GM12878 (cell line): ENCODE results near the gene ZNF688.
"Not testable (repeated sequence)": the region's sequence is repeated elsewhere in the genome, so short reads cannot be mapped to it uniquely, and the experiment has no call there.

Source experiments
- CTCF ChIP-seq, 3 experiments: IDR thresholded peaks in 2 of 3; conservative IDR thresholded peaks in 1 of 3; 2 replicates each; pipeline ENCODE4 v1.5.1; 2011; ENCODE audit warnings: low read depth in 3 of 3, low read length in 3 of 3, mild to moderate bottlenecking in 3 of 3, control low read depth in 2 of 3, moderate library complexity in 2 of 3, inconsistent platforms in 1 of 3, mixed read lengths in 1 of 3; ENCODE audit not compliant: control insufficient read depth in 2 of 3, insufficient read depth in 1 of 3; ENCODE audit errors: extremely low read depth in 1 of 3
- E2F4 ChIP-seq: IDR thresholded peaks from 2 replicates; pipeline ENCODE4 v1.6.1; 2012; ENCODE audit warnings: low read depth, low read length, improper control_type of control experiment
- FOXK2 ChIP-seq: fragments of 450-650 bp; IDR thresholded peaks from 2 replicates; pipeline ENCODE4 v1.6.1; 2017; ENCODE audit warnings: mild to moderate bottlenecking, moderate library complexity
- JUND ChIP-seq: IDR thresholded peaks from 2 replicates; pipeline ENCODE4 v1.6.1; 2012; ENCODE audit warnings: low read depth, mild to moderate bottlenecking, low read length, improper control_type of control experiment, moderate library complexity
- KAT2A ChIP-seq: conservative IDR thresholded peaks from 2 replicates; pipeline ENCODE4 v1.6.1; 2011; ENCODE audit warnings: low read depth, low read length; ENCODE audit not compliant: control insufficient read depth
- MEF2A ChIP-seq: IDR thresholded peaks from 2 replicates; pipeline ENCODE4 v1.6.1; 2011; ENCODE audit warnings: low read depth, mild to moderate bottlenecking, low read length, moderate library complexity; ENCODE audit not compliant: insufficient read depth
- MLLT1 ChIP-seq: fragments of 450-650 bp; IDR thresholded peaks from 2 replicates; pipeline ENCODE4 v1.6.1; 2016; ENCODE audit warnings: mild to moderate bottlenecking
- PBX3 ChIP-seq: IDR thresholded peaks from 2 replicates; pipeline ENCODE4 v1.6.1; 2011; ENCODE audit warnings: mild to moderate bottlenecking, low read depth, low read length, moderate library complexity; ENCODE audit not compliant: insufficient replicate concordance
- POLR2A ChIP-seq: IDR thresholded peaks from 2 replicates; pipeline ENCODE4 v1.6.1; 2011; ENCODE audit warnings: low read depth, mild to moderate bottlenecking, low read length
- POLR2AphosphoS5 ChIP-seq: IDR thresholded peaks from 2 replicates; pipeline ENCODE4 v1.6.1; 2011; ENCODE audit warnings: mild to moderate bottlenecking, low read length, inconsistent platforms
- SMC3 ChIP-seq: IDR thresholded peaks from 2 replicates; pipeline ENCODE4 v1.6.1; 2011; ENCODE audit warnings: low read length, improper control_type of control experiment, borderline replicate concordance
- ZNF687 ChIP-seq: fragments of 450-650 bp; IDR thresholded peaks from 2 replicates; pipeline ENCODE4 v1.6.1; 2017; ENCODE audit warnings: mild to moderate bottlenecking, moderate library complexity

DNA sequence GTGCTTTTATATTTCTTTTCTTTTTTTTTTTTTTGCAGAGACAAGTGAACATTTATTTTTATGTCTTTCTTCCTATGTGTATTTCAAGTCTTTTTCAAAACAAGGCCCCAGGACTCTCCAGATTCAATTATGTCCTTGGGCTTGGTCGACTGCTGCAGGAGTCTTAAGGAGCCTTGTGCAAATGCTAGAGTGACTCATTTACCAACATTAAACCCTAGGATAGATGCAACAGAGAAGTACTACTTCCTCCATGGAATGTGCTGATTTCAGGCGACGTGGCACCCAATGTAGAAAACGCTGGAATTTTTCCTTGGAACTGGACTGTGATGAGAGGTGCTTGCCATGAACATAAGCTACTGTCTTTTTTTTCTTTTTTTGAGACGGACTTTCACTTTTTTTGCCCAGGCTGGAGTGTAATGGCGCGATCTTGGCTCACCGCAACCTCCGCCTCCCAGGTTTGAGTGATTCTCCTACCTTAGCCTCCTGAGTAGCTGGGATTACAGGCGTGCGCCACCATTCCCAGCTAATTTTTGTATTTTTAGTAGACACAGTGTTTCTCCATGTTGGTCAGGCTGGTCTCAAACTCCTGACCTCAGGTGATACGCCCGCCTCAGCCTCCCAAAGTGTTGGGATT is 35.0 kb downstream of the ZNF688 start:
- TF ChIP-seq SMC3; KAT2A; FOXK2; PBX3; POLR2A; MEF2A; POLR2AphosphoS5; JUND; ZNF687; E2F4; CTCF (IDR thresholded peaks at IDR 0.05 in 2 of 3, conservative IDR thresholded peaks at IDR 0.05 in 1 of 3; ENCODE audit: control insufficient read depth in 2 of 3, extremely low read depth in 1 of 3, insufficient read depth in 1 of 3, low read depth in 3 of 3, low read length in 3 of 3): not testable (repeated sequence)
- TF ChIP-seq MLLT1 = peak; percentile 94
